ENCODE data around the gene PIP4P1. TPM values are rescaled to one million over a fixed set of nuclear protein-coding genes. Genes with fewer than 3 reads are reported as not detected.

PIP4P1 gene
- 28.6 to 38.3 TPM (median 32.2 TPM) in 5 replicates for total RNA-seq (2022; extraction: Qiagen RNA extraction)

DNA sequence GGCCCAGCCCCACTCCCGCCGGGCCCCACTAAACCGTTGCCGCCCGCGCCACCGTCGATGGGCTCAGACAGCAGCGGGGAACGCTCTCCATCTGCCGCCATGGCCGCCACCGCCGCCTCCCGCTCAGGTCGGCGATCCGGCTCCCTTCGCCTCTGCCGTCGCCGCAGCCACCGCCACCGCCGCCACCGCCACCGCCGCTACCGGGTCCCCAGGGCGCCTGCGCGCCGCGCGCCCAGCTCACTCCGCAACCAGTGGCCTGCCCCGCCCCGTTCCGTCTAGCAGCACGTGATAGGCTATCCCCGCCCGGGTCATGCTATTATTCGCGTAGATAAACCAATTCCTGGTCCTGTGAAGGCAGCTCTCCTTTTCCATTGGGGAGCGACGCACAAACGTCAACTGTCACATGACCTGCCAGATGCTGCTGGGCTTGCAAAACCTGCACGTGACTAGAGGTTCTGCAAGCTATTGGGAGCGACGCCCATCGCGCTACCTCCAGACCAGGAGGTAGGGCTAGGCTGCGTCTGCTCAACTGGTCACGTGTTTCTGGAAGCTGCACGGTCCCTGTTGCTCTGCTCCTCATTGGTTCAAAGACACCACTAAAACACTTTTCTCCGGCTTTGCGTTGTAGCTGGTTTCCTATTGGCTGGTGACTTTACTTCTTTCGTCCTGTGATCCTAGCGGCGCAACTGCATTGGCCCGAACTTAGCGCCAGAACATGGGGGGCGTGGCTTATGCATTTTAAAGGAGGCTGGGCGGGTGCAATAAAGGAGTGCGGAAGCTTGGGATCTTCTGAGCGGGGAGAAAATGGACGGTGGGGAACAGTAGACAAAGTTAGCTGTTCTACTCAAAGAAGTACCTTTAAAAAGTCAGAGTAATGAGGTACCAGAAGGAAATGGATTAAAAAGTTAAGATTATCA lies at the start of gene PIP4P1:
Gene PIP4P1, minus strand, starts transcription at position 210 of the 917 bp plus-strand sequence. Its CDS starts 109 bp downstream, at position 101.

GRCh38 chr14:20469242-20469889 lies 8.1 kb upstream of the PIP4P1 start, which contains the start of gene PNP:
PNP (plus strand) TSS chr14:20469406; CDS start chr14:20469525, 119 bp downstream.

DNA sequence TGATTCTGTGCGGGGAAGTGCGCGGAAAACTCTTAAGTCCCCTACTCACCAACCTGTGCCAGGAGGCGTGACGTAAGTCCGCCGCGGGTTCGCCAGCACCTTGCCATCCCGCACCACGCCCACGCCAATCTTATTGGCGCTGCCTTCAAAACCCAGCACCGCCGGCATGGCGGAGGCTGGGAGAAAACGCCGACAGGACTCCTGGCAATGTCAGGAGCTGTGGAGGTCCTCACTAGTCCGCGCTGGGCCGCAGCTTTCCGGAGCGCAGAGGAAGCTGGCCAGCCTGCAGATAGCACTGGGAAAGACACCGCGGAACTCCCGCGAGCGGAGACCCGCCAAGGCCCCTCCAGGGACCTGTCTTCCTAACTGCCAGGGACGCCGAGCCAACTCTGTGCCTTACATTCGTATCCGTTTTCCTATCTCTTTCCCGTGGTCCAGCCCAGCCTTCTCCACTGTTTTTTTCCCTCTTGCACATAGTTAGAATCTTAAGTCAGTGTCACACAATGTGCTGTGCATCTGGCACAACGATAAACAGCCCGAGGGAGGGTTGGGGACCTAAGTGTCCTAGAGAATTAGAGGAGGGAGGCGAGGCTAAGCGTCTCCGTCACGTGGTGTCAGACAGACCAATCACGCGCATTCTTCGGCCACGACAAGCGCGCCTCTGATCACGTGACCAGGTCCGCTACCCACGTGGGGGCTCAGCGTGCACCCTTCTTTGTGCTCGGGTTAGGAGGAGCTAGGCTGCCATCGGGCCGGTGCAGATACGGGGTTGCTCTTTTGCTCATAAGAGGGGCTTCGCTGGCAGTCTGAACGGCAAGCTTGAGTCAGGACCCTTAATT lies 6.5 kb downstream of the PIP4P1 start, which contains the start of the genes APEX1 and OSGEP:
Gene APEX1, plus strand, starts transcription at position 711 of the 839 bp plus-strand sequence. CDS start 420 bp downstream, outside the sequence.
Gene OSGEP, minus strand, starts transcription at position 297 of the 839 bp plus-strand sequence. Its CDS starts 129 bp downstream, at position 168.

DNA sequence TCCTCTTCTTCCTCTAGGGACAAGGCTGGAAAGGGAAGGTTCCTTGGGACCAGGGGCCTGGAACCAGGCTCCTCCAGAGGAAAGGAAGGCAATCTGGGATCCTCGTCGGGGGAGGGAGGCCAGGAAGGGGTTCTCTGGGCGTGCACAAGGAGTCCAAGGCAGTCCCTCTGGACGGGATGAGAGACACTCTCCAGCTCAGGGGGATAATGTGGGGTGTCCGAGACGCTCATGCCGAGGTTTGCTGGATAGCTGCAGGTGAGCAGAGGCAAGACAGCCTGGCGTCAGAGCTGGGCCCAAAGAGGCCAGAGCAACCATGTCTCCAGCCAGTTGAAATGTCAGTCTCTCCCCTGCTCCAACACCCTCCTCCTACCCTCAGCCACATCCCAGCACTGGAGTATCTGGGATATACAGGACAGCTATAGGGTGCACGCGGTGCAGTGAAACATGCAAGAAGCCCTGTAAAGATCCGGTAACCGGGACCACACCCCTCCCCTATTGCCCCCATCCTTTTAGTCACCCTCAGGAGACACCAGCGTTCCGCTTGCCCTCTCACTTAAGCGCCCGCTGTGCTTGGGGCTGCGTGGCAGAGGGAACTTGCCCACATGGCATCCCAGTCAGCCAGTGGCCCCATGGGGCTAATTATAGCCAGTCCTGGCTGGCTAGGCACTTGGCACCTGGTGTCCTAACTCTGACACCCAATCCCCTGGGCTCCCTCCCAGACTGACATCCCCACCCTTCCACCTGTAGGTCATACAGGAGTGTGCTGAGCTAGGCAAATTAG lies 25.5 kb downstream of the PIP4P1 start, which contains the start of gene KLHL33:
Gene KLHL33, minus strand, starts transcription at position 585 of the 781 bp plus-strand sequence. Its CDS starts 355 bp downstream, at position 230.

DNA sequence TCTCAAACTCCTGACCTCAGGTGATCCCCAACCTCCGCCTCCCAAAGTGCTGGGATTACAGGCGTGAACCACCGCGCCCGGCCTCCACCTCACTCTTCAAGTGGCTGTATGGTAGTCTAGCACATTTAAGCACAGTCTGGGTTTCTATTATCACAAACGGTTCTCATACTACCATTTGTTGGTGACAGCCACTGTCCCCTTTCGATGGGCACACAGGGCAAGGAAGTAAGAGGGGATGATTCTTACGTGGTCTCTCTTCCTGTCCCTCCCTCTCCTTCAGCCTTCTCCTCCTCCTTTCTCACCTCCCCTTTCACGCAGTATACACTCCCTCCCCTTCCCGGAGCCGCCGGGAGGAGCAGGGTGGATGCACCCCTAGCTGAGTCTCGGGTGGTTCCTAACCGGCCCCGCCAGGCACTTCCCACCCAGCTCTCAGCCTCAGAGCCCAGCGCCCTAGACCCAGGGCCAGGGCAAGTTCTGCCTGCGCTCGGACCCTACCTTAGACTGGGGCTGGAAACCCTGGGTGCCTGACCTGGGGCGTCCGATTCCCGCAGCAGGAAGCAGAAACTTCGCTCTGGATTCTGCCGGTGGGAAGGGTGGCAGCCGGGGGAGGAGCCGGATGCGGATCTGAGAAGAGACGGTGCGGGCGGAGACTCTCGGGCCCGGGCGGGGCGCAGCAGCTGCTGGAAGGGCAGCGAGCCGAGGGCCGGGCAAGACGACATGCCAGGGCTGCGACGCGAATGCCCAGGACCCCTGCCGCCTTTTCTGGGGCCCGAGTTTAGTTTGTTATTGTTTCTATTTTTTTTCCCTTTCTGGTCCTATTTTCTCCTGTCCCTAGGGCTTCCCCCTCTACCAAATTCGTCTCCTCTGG lies 48.1 kb downstream of the PIP4P1 start, which contains the start of gene TEP1:
Gene TEP1, minus strand, starts transcription at position 626 of the 868 bp plus-strand sequence. CDS start 5,062 bp downstream, outside the sequence.

Other genes with a start within 250 kb of the PIP4P1 start
- not detected in 5 replicates for gene OR11H6, start 237.7 kb downstream of the PIP4P1 start, total RNA-seq (2022; extraction: Qiagen RNA extraction)
- not detected in 5 replicates for gene OR11H7, start 232.5 kb downstream of the PIP4P1 start, total RNA-seq (2022; extraction: Qiagen RNA extraction)
- gene OR11H4, start 222.1 kb downstream of the PIP4P1 start, total RNA-seq (2022; extraction: Qiagen RNA extraction): not detected in 5 replicates
- gene TTC5, start 155.5 kb downstream of the PIP4P1 start, total RNA-seq (2022; extraction: Qiagen RNA extraction): 15.1 to 23.6 TPM (median 18.9 TPM) in 5 replicates
- 37.6 to 49.3 TPM (median 39.9 TPM) in 5 replicates for gene CCNB1IP1, start 128.2 kb downstream of the PIP4P1 start, total RNA-seq (2022; extraction: Qiagen RNA extraction)
- gene PARP2, start 117.8 kb downstream of the PIP4P1 start, total RNA-seq (2022; extraction: Qiagen RNA extraction): 17.5 to 23.7 TPM (median 18.8 TPM) in 5 replicates
- gene TEP1, start 47.9 kb downstream of the PIP4P1 start, total RNA-seq (2022; extraction: Qiagen RNA extraction): 8.6 to 11.9 TPM (median 10.5 TPM) in 5 replicates
- not detected in 5 replicates for gene KLHL33, start 25.3 kb downstream of the PIP4P1 start, total RNA-seq (2022; extraction: Qiagen RNA extraction)
- 22.0 to 28.1 TPM (median 24.1 TPM) in 5 replicates for gene OSGEP, start 6.6 kb downstream of the PIP4P1 start, total RNA-seq (2022; extraction: Qiagen RNA extraction)
- gene APEX1, start 6.2 kb downstream of the PIP4P1 start, total RNA-seq (2022; extraction: Qiagen RNA extraction): 252 to 269 TPM (median 255 TPM) in 5 replicates
- 144 to 181 TPM (median 147 TPM) in 5 replicates for gene PNP, start 8.0 kb upstream of the PIP4P1 start, total RNA-seq (2022; extraction: Qiagen RNA extraction)
- 0.15 to 0.39 TPM (median 0.27 TPM) in 5 replicates for gene RNASE10, start 44.1 kb upstream of the PIP4P1 start, total RNA-seq (2022; extraction: Qiagen RNA extraction)
- gene RNASE9, start 99.6 kb upstream of the PIP4P1 start, total RNA-seq (2022; extraction: Qiagen RNA extraction): not detected in 5 replicates
- gene RNASE11, start 126.6 kb upstream of the PIP4P1 start, total RNA-seq (2022; extraction: Qiagen RNA extraction): not detected in 5 replicates
- gene RNASE12, start 129.9 kb upstream of the PIP4P1 start, total RNA-seq (2022; extraction: Qiagen RNA extraction): not detected in 5 replicates
- gene OR6S1, start 180.3 kb upstream of the PIP4P1 start, total RNA-seq (2022; extraction: Qiagen RNA extraction): not detected in 5 replicates
- gene RNASE4, start 223.1 kb upstream of the PIP4P1 start, total RNA-seq (2022; extraction: Qiagen RNA extraction): 6.0 to 9.3 TPM (median 6.5 TPM) in 5 replicates
- 8.6 to 11.0 TPM (median 10.1 TPM) in 5 replicates for gene ANG, start 227.3 kb upstream of the PIP4P1 start, total RNA-seq (2022; extraction: Qiagen RNA extraction)